B cell (primary cell): ENCODE results near the gene MGAT5.

Source experiments
- CTCF ChIP-seq: fragments of 200-600 bp; IDR thresholded peaks from one replicate; pipeline ENCODE4 v1.8.0; 2022; ENCODE audit warnings: antibody characterized with exemption, mild to moderate bottlenecking
- EZH2 ChIP-seq: IDR thresholded peaks from 2 replicates; pipeline ENCODE4 v1.6.1; 2012; ENCODE audit warnings: borderline replicate concordance, low read depth, mild to moderate bottlenecking, moderate library complexity, low read length; ENCODE audit not compliant: insufficient read depth, poor library complexity, severe bottlenecking

- TF ChIP-seq EZH2 = no peak
- no peak for TF ChIP-seq CTCF
Measured at GRCh38 chr2:134288814-134289213, 34.9 kb downstream of the MGAT5 start.
